HG02759 (cell line): ENCODE results near the gene NFASC.

Source experiments
- ATAC-seq: cut with Tn5 transposase; IDR thresholded peaks from one replicate; pipeline ENCODE4 v1.9.1; 2021; ENCODE audit warnings: mild to moderate bottlenecking, moderate library complexity; ENCODE audit not compliant: unreplicated experiment

NFASC gene

GRCh38 chr1:204979306-204979705, 108.6 kb downstream of the NFASC start:
- no peak for ATAC-seq

GRCh38 chr1:204979891-204980649, 109.4 kb downstream of the NFASC start:
- ATAC-seq, result no peak

GRCh38 chr1:204980840-204981405, 110.3 kb downstream of the NFASC start:
- ATAC-seq, result no peak

- ATAC-seq, result no peak
These were observed 112.5 kb downstream of the NFASC start for GRCh38 chr1:204983136-204983535.

- ATAC-seq, result no peak
These were observed 113.2 kb downstream of the NFASC start for GRCh38 chr1:204983881-204984280.

GRCh38 chr1:204984499-204984898, 113.8 kb downstream of the NFASC start:
- ATAC-seq, result no peak

- ATAC-seq, result no peak
These were observed 115.5 kb downstream of the NFASC start for GRCh38 chr1:204986181-204986580.

GRCh38 chr1:204987689-204988088, 117.0 kb downstream of the NFASC start:
- ATAC-seq, result no peak

- ATAC-seq, result no peak
These were observed 117.5 kb downstream of the NFASC start for GRCh38 chr1:204988196-204988595.

- ATAC-seq, result no peak
These were observed 118.8 kb downstream of the NFASC start for GRCh38 chr1:204989266-204990058.

GRCh38 chr1:204990059-204990664, 119.5 kb downstream of the NFASC start:
- ATAC-seq, result no peak

GRCh38 chr1:204990721-204991341, 120.2 kb downstream of the NFASC start:
- ATAC-seq, result no peak

- no peak for ATAC-seq
These were observed 120.7 kb downstream of the NFASC start for GRCh38 chr1:204991342-204991844.

- ATAC-seq, result no peak
These were observed 121.7 kb downstream of the NFASC start for GRCh38 chr1:204992201-204992997.

GRCh38 chr1:204992998-204993314, 122.3 kb downstream of the NFASC start:
- no peak for ATAC-seq

GRCh38 chr1:204994086-204994862, 123.6 kb downstream of the NFASC start:
- no peak for ATAC-seq

GRCh38 chr1:204996981-204997380, 126.3 kb downstream of the NFASC start:
- ATAC-seq, result no peak

GRCh38 chr1:204997591-204998355, 127.1 kb downstream of the NFASC start:
- no peak for ATAC-seq

- ATAC-seq, result no peak
These were observed 130.5 kb downstream of the NFASC start for GRCh38 chr1:205001162-205001561.
